IMR-90 (cell line): ENCODE results near the gene COG2. TPM values are rescaled to one million over a fixed set of nuclear protein-coding genes. Genes with fewer than 3 reads are reported as not detected.

Source experiments
- ATAC-seq: fragments of 200-7000 bp; cut with Tn5 transposase; 2 replicates; pipeline ENCODE4 v1.9.1; 2020; ENCODE audit warnings: low read depth, mild to moderate bottlenecking, moderate library complexity
- BruUV-seq: library from RNA; stranded (reverse); fragments of 400-500 nt; replicated peaks from 2 replicates; lab custom pipeline; 2021; lab: Mats Ljungman, UMichigan
- CTCF ChIA-PET: fragments of 300-600 bp; formaldehyde crosslinking; extraction: SDS; loops from one replicate; lab custom pipeline; 2021; ENCODE audit warnings: antibody characterized with exemption; lab: Yijun Ruan, JAX
- POLR2A ChIA-PET: fragments of 300-600 bp; sonication (Branson Sonifier 250); formaldehyde crosslinking; loops from one replicate; lab custom pipeline; 2022; ENCODE audit warnings: antibody characterized with exemption; ENCODE audit not compliant: unreplicated experiment; lab: Charles Lee
- DNase-seq: peaks from one replicate; pipeline ENCODE4 v3.0.0; 2013
- H2AFZ ChIP-seq: replicated peaks from 2 replicates; pipeline ENCODE3; 2013; ENCODE audit warnings: low read length, mild to moderate bottlenecking; ENCODE audit not compliant: poor library complexity
- H2AK5ac ChIP-seq: 2 replicates; pipeline ENCODE4 v1.6.1; 2013; ENCODE audit warnings: low read depth, low read length, inconsistent platforms
- H2AK9ac ChIP-seq: replicated peaks from 2 replicates; pipeline ENCODE3; 2013; ENCODE audit warnings: mild to moderate bottlenecking, low read depth, low read length, moderate library complexity; ENCODE audit not compliant: poor library complexity
- H2BK120ac ChIP-seq: 2 replicates; pipeline ENCODE4 v1.6.1; 2013; ENCODE audit warnings: low read depth, low read length, inconsistent platforms
- H2BK15ac ChIP-seq: 3 replicates; pipeline ENCODE4 v1.6.1; 2013; ENCODE audit warnings: low read depth, low read length, inconsistent platforms
- H2BK20ac ChIP-seq: 2 replicates; pipeline ENCODE4 v1.6.1; 2013; ENCODE audit warnings: low read depth, mild to moderate bottlenecking, inconsistent platforms, low read length, moderate library complexity
- H2BK5ac ChIP-seq: 2 replicates; pipeline ENCODE4 v1.6.1; 2013; ENCODE audit warnings: mild to moderate bottlenecking, low read depth, low read length, inconsistent platforms; ENCODE audit not compliant: poor library complexity, severe bottlenecking
- H3K14ac ChIP-seq: replicated peaks from 2 replicates; pipeline ENCODE4 v1.6.1; 2013; ENCODE audit warnings: low read depth, low read length, inconsistent platforms
- H3K18ac ChIP-seq: 2 replicates; pipeline ENCODE4 v1.6.1; 2013; ENCODE audit warnings: low read depth, low read length, control low read depth
- H3K23ac ChIP-seq: 2 replicates; pipeline ENCODE4 v1.6.1; 2013; ENCODE audit warnings: low read depth, low read length, inconsistent platforms
- H3K27ac ChIP-seq: 2 replicates; pipeline ENCODE4 v1.5.1; 2013; ENCODE audit warnings: mild to moderate bottlenecking, control low read depth, low read length; ENCODE audit not compliant: insufficient read depth
- H3K27me3 ChIP-seq: 2 replicates; pipeline ENCODE4 v1.6.1; 2013; ENCODE audit warnings: low read length; ENCODE audit not compliant: control insufficient read depth, insufficient read depth
- H3K36me3 ChIP-seq: 2 replicates; pipeline ENCODE4 v1.6.1; 2013; ENCODE audit warnings: low read length, mixed read lengths; ENCODE audit not compliant: control insufficient read depth, insufficient read depth
- H3K4ac ChIP-seq: 2 replicates; pipeline ENCODE4 v1.6.1; 2013; ENCODE audit warnings: low read depth, low read length, inconsistent platforms
- H3K4me1 ChIP-seq: 2 replicates; pipeline ENCODE4 v1.6.1; 2013; ENCODE audit warnings: low read length, mixed read lengths; ENCODE audit not compliant: control insufficient read depth, insufficient read depth
- H3K4me2 ChIP-seq: 2 replicates; pipeline ENCODE4 v1.6.1; 2013; ENCODE audit warnings: low read depth, mild to moderate bottlenecking, control low read depth, low read length, moderate library complexity
- H3K4me3 ChIP-seq: 2 replicates; pipeline ENCODE4 v1.5.1; 2013; ENCODE audit warnings: low read depth, mild to moderate bottlenecking, control low read depth, low read length, moderate library complexity; ENCODE audit not compliant: insufficient read depth
- H3K56ac ChIP-seq: 2 replicates; pipeline ENCODE4 v1.6.1; 2013; ENCODE audit warnings: low read length, inconsistent platforms; ENCODE audit not compliant: insufficient read depth; ENCODE audit errors: extremely low read depth
- H3K79me1 ChIP-seq, 2 experiments: 2 replicates each; pipeline ENCODE4 v1.6.1; 2013; ENCODE audit warnings: low read length in 2 of 2, inconsistent platforms in 1 of 2, low read depth in 1 of 2
- H3K9ac ChIP-seq: 2 replicates; pipeline ENCODE4 v1.6.1; 2013; ENCODE audit warnings: low read depth, low read length, control low read depth
- H3K9me1 ChIP-seq: 2 replicates; pipeline ENCODE4 v1.6.1; 2013; ENCODE audit warnings: low read length, inconsistent platforms; ENCODE audit not compliant: insufficient read depth
- H3K9me3 ChIP-seq: 2 replicates; pipeline ENCODE4 v1.6.1; 2013; ENCODE audit warnings: low read length; ENCODE audit not compliant: control insufficient read depth, insufficient read depth
- H4K20me1 ChIP-seq: 2 replicates; pipeline ENCODE4 v1.6.1; 2013; ENCODE audit warnings: low read length, inconsistent platforms; ENCODE audit not compliant: insufficient read depth
- H4K5ac ChIP-seq: 2 replicates; pipeline ENCODE4 v1.6.1; 2013; ENCODE audit warnings: mild to moderate bottlenecking, low read depth, low read length, control low read depth
- H4K8ac ChIP-seq, 2 experiments: 2 replicates each; pipeline ENCODE4 v1.6.1; 2013; ENCODE audit warnings: low read depth in 2 of 2, low read length in 2 of 2, control low read depth in 1 of 2, inconsistent platforms in 1 of 2
- H4K91ac ChIP-seq: 2 replicates; pipeline ENCODE4 v1.6.1; 2013; ENCODE audit warnings: low read depth, low read length, inconsistent platforms; ENCODE audit not compliant: insufficient read depth
- BHLHE40 ChIP-seq: fragments of 150-350 bp; IDR thresholded peaks from 2 replicates; pipeline ENCODE4 v1.6.1; 2016; ENCODE audit warnings: mild to moderate bottlenecking, low read depth, low read length
- FOS ChIP-seq: fragments of 150-350 bp; IDR thresholded peaks from 2 replicates; pipeline ENCODE4 v1.6.1; 2016; ENCODE audit warnings: low read depth, low read length
- MAFK ChIP-seq: IDR thresholded peaks from 2 replicates; pipeline ENCODE4 v1.6.1; 2012; ENCODE audit warnings: low read depth, low read length, improper control_type of control experiment
- POLR2A ChIP-seq: IDR thresholded peaks from 2 replicates; pipeline ENCODE4 v1.6.1; 2012; ENCODE audit warnings: mild to moderate bottlenecking, low read depth, low read length
- WGBS, 2 experiments: methylation state at CpG; one replicate each; pipeline versions ENCODE4 v1.1.5 to v1.1.7; 2013; ENCODE audit warnings: missing lambda C conversion rate in 2 of 2; ENCODE audit not compliant: insufficient read length in 1 of 2; ENCODE audit errors: extremely low coverage in 2 of 2; 5-methylcytosine and 5-hydroxymethylcytosine counted together
- dilution Hi-C: fragments of 300-500 bp; cut with HindIII; formaldehyde crosslinking; loops from one replicate; pipeline ENCODE4 v1.14.3; 2018; ENCODE audit warnings: low sequenced_read_pairs; ENCODE audit not compliant: unreplicated experiment
- in situ Hi-C: fragments of 300-500 bp; cut with MboI; formaldehyde crosslinking; loops from 3 replicates; pipeline ENCODE4 v1.14.3; 2019; ENCODE audit warnings: low sequenced_read_pairs, inconsistent platforms, mixed read lengths
- intact Hi-C: fragments of 100-400 bp; cut with micrococcal nuclease; formaldehyde crosslinking; loops from 2 replicates; pipeline ENCODE4 v1.10.0; 2022
- polyA plus RNA-seq, 3 experiments: library from polyadenylated mRNA; depleted of rRNA; stranded (reverse); fragments of >200 nt; gene quantifications; 2 replicates each; pipeline ENCODE4 v1.2.3, GENCODE V29; 2012; ENCODE audit warnings: low replicate concordance in 1 of 3
- total RNA-seq: library from RNA; depleted of rRNA; stranded (reverse); fragments of >200 nt; gene quantifications from 2 replicates; pipeline ENCODE4 v1.2.3, GENCODE V29; 2012

COG2 gene
- total and polyA plus RNA-seq, 2 of the 4 experiments (the other 2 are of a cell fraction): 9.1 to 16.7 TPM

- H3K4me2 ChIP-seq: no peak overlapping the region
- no peak for TF ChIP-seq MAFK
- no peak for TF ChIP-seq FOS
- TF ChIP-seq POLR2A: no peak
- no peak for TF ChIP-seq BHLHE40
These were observed 20.1 kb upstream of the COG2 start for GRCh38 chr1:230622151-230622550.

More at GRCh38 chr1:230622151-230622550, 20.1 kb upstream of the COG2 start:
- no peak overlapping the region for H2AK9ac ChIP-seq
- no peak overlapping the region for H2AFZ ChIP-seq
- intact Hi-C loops (no loop called here), in situ Hi-C loops (no loop called here), dilution Hi-C loops (no loop called here)
- H3K27ac ChIP-seq: no peak overlapping the region
- no peak overlapping the region for H2BK15ac ChIP-seq
- no peaks in the 10 kb centered on the region for H3K79me1 ChIP-seq
- H3K18ac ChIP-seq: no peak overlapping the region
- H3K27me3 ChIP-seq: peaks cover 2% of the 10 kb centered on the region; the same call in 1 of the 2 replicates
- no CpG with 5 or more reads among the region's 4 CpGs for WGBS, 2 experiments
- no peak overlapping the region for H3K4ac ChIP-seq
- H3K4me1 ChIP-seq: no peaks in the 10 kb centered on the region
- no peak for DNase-seq
- BruUV-seq: no TSS peak
- no peak overlapping the region for H2BK20ac ChIP-seq
- POLR2A ChIA-PET: no interaction called here
- no peak overlapping the region for H3K4me3 ChIP-seq
- no peak overlapping the region for H2AK5ac ChIP-seq
- no peak overlapping the region for H3K14ac ChIP-seq
- no peak overlapping the region for H2BK120ac ChIP-seq
- H2BK5ac ChIP-seq: no peak overlapping the region
- H4K20me1 ChIP-seq: no peaks in the 10 kb centered on the region
- no peaks in the 10 kb centered on the region for H3K9me1 ChIP-seq
- no peak overlapping the region for H4K8ac ChIP-seq
- CTCF ChIA-PET: no interaction called here
- no peak overlapping the region for H4K91ac ChIP-seq
- H4K5ac ChIP-seq: no peak overlapping the region
- no peak overlapping the region for H3K9ac ChIP-seq
- H3K56ac ChIP-seq: no peak overlapping the region
- H3K36me3 ChIP-seq: no peaks in the 10 kb centered on the region
- no peak for ATAC-seq
- no peaks in the 10 kb centered on the region for H3K9me3 ChIP-seq
- no peak overlapping the region for H3K23ac ChIP-seq
